ENCODE results near the gene KCNB1. TPM values are rescaled to one million over a fixed set of nuclear protein-coding genes. Genes with fewer than 3 reads are reported as not detected.

KCNB1 gene
- total RNA-seq, 2 experiments from 2014 or later, result not detected

- ChIA-PET POLR2A (no interaction called here), CTCF (interaction anchor here (0.6 to 3.8 kb wide), 2 partner anchors 102 to 1059 kb away, joined by 3 to 15 read pairs; no protein-coding TSS in a partner anchor)
These were observed 100.6 kb downstream of the KCNB1 start for GRCh38 chr20:49381558-49382493.

- POLR2A ChIA-PET, result no interaction called here
- CTCF ChIA-PET, result no interaction called here
These were observed 102.1 kb downstream of the KCNB1 start for GRCh38 chr20:49380337-49380780.

- POLR2A ChIA-PET, result no interaction called here
These were observed 103.1 kb downstream of the KCNB1 start for GRCh38 chr20:49379338-49379737.

DNA sequence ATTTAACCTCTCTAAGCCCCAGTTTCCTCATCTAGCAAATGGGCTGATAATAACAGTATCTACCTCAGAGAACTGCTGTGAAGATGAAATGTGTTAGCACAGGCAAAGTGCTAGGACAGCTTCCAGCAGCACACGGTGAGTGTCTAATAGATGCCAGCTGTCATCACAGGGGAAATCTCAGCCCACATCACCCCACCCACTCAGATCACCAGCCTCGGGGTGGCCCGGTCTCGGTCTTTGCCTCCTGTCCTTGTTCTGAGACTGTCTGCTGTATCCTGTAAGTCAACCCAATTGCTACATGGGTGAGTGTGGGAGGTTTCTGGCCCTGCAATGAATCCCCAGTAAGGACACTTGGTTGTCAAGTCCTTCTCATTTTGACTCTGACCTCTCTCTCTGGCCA, 105.1 kb downstream of the KCNB1 start:
- ChIA-PET CTCF (no interaction called here), POLR2A (no interaction called here)

More at GRCh38 chr20:49379338-49379737, 103.1 kb downstream of the KCNB1 start:
- CTCF ChIA-PET, result interaction anchor here (1.2 kb wide), 1 partner anchor 155 kb away, joined by 3 read pairs; no protein-coding TSS in a partner anchor

DNA sequence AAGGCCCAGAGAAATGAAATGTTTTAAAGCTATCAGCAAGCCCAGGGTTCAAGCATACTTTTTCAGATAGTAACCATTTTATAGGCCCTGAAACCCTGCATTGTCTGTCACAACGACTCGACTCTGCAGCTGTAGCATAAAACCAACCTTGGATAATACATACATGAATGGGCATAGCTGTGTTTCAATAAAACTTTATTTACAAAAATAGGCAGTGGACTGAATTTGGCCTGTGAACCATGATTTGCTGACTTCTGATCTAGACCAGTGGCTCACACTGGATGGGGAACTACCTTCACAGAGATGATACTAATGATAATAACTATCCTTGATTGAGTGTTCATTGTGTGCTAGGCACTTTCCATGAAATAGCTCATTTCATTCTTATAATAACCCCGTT, 107.3 kb downstream of the KCNB1 start:
- CTCF ChIA-PET, result interaction anchor here (0.5 to 1.9 kb wide), 3 partner anchors 35 to 156 kb away, joined by 3 to 4 read pairs (median 3); partner anchors contain the start of gene DDX27
- POLR2A ChIA-PET, result interaction anchor here (0.6 kb wide), 1 partner anchor 85 kb away, joined by 5 read pairs; no protein-coding TSS in a partner anchor

- POLR2A ChIA-PET, result no interaction called here
- CTCF ChIA-PET, result no interaction called here
These were observed 110.3 kb downstream of the KCNB1 start for GRCh38 chr20:49372095-49372734.

DNA sequence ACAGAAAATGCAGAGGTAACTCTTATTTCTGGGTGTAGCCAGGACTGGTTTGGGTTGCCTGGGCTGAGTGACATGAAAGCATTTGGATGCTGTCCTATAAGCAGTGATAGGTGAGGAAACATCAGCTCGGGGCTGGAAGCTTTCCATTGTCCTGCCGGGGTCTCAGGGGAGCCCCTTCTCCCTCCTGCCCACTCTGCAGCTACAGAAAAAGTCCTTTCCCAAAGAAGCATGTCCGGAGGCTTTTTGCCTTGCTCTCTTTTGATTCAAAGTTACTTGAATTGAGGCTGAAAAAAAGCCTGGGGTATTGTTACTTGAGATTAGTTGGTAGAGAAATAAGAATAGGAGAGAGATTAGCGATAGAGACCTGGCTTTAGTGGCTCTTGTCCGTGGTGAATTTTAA, 113.9 kb downstream of the KCNB1 start:
- ChIA-PET CTCF (no interaction called here), POLR2A (no interaction called here)

DNA sequence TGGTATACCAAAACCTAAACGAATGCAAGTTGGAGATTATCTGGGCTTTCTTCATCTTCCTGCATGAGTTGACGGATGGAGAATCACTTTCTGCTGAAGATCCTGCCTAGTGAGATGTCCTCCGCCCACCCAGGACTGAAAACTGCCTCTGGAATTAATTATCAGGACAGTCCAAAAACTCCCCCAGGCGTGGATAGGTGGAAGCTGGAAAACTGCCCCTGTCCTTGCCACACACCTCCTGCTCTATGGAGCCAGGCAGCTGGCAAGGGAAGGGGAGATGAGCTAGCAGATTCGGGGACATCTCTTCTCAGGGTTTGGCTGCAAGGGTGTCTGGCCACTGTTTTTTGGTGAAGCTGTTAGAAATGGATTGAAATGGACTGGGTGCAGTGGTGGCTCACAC, 115.4 kb downstream of the KCNB1 start:
- POLR2A ChIA-PET, result no interaction called here
- CTCF ChIA-PET, result no interaction called here

- CTCF ChIA-PET, result no interaction called here
- POLR2A ChIA-PET, result no interaction called here
These were observed 115.8 kb downstream of the KCNB1 start for GRCh38 chr20:49366687-49367086.

DNA sequence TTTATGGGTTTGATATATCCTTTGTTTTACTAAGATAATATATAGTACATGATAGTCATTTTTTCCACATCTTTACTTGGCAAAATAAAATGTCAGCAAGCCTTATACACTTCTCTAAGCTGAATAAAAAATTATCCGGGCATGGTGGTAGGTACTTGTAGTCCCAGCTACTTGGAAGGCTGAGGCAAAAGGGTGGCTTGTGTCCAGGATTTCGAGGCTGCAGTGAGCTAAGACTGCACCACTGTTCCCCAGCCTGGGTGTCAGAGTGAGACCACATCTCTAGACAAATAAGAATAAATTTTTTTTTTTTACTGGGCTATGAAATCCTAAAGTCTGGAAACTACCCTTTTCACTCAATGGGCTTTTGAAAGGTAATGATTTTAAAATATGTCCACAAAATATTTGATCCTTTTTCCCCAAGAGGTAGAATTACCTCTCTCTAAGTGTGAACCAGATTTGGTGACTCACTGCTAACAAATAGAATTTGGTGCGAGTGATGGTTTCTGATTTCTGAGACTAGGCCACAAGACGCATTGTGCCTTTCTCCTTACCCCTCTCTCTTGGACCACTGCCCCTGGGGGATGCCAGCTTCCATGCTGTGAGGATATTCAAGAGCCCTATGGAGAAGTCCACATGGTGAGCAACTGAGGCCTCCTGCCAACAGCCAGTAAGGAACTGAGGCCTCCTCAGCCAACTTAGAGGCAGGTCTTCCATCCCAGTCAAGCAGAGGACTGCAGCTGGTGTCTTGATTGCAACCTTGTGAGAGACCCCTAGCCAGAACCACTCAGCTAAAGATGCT, 120.4 kb downstream of the KCNB1 start:
- ChIA-PET POLR2A (no interaction called here), CTCF (no interaction called here)

DNA sequence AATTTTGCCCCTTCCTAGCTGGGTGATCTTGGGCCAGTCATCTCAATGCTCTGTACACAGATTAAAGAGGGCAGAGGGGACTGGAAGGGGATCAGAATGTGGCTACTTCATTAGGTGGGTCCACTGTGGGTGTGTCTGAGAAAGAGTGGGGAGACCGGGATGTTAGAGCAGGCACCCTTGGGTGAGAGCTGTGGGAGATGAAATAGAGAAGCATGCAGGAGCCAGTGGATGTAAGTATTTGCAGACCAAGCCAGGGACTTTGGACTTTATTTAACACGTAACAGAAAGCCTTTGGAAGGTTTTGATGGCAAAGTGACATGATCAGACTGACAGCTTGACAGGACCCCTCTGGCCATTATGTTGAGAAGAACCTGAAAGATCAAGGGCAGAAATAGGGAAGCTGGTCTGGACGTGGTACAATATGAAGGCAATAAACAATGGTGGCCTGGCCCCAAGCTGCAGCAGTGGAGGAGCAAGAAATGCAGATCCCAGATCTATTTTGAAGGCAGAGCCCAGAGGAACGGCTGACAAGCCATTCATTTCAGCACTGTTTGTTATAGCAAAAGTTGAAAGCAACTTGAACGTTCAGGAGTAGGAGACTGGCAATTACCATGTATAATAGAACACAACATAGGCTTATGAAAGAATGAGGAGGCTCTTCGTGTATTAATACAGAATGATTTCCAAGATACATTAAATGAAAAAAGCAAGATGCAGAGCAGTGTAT, 122.1 kb downstream of the KCNB1 start:
- ChIA-PET POLR2A (no interaction called here), CTCF (no interaction called here)

DNA sequence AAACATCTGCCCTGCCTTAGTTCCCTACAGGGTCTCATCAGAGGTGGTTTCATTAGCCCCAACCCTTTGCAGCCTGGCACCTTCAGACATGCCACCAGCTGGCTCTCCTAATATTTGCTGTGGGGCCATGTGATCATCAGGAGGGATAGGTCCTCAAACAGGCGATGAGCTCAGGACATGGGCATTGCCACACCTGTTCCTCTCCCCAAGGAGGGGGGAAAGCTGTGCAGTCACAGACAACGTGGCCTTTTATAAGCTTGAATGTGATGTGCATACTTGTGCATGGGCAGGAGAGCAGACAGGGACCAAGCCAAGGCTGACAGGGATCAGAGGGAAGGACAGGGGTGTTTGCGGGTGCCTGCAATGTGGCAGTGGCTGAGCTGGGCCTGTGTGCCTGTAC, 125.8 kb downstream of the KCNB1 start:
- CTCF ChIA-PET, result no interaction called here
- POLR2A ChIA-PET, result no interaction called here

- CTCF ChIA-PET, result interaction anchor here (0.6 kb wide), 2 partner anchors 166 to 593 kb away, joined by 3 to 4 read pairs; no protein-coding TSS in a partner anchor
These were observed 127.8 kb downstream of the KCNB1 start for GRCh38 chr20:49354673-49355072.

GRCh38 chr20:49353348-49353747, 129.1 kb downstream of the KCNB1 start:
- CTCF ChIA-PET, result interaction anchor here (0.6 to 1.6 kb wide), 2 partner anchors 28 to 131 kb away, joined by 3 to 5 read pairs; no protein-coding TSS in a partner anchor
- POLR2A ChIA-PET, result no interaction called here

More at GRCh38 chr20:49354673-49355072, 127.8 kb downstream of the KCNB1 start:
- POLR2A ChIA-PET, result no interaction called here

GRCh38 chr20:49352751-49353150, 129.7 kb downstream of the KCNB1 start:
- ChIA-PET CTCF (interaction anchor here (1.6 kb wide), 1 partner anchor 132 kb away, joined by 5 read pairs; no protein-coding TSS in a partner anchor), POLR2A (no interaction called here)

DNA sequence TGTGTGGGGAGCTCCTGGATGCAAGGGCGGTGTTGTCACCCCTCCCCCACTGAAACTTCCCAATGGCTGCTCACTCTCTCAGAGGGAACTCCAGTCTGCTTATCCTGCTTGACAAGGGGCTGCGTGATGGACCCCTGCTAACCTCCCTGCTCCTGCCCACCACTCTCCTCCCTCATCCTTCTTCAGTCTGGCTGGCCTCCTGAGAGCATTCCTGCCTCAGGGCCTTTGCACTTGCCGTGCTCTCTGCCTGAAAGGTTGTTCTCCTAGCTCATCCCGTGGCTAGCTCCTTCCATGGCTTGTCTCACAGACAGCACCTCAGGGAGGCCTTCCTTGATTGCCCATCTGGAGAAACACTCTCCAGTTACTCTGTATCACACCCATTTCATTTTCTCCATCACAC, 130.7 kb downstream of the KCNB1 start:
- ChIA-PET CTCF (interaction anchor here (1.6 kb wide), 1 partner anchor 133 kb away, joined by 5 read pairs; no protein-coding TSS in a partner anchor), POLR2A (no interaction called here)

GRCh38 chr20:49349694-49350252, 132.7 kb downstream of the KCNB1 start:
- CTCF ChIA-PET, result interaction anchor here (0.7 kb wide), 1 partner anchor 18 kb away, joined by 3 read pairs; no protein-coding TSS in a partner anchor
- POLR2A ChIA-PET, result no interaction called here

DNA sequence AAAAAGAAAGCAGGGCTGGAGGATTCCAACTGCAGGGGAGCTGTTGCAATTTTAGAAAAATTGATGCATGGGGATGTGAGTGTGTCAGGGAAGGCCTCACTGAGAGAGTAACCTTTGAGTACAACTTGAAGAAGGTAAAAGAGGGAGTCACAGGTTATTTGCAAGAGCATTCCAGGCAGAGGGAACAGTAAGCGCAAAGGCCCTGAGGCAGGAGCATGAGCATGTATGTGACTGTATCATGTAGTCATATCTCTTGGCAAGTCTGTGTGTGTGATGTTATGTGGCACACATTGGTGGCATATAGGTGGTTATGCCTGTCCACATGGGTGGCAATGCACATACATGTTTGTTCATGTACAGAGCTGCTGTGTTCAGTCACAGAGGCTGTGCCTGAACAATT, 133.4 kb downstream of the KCNB1 start:
- POLR2A ChIA-PET, result no interaction called here
- CTCF ChIA-PET, result interaction anchor here (0.6 kb wide), 1 partner anchor 158 kb away, joined by 3 read pairs; no protein-coding TSS in a partner anchor

GRCh38 chr20:49348563-49348962, 133.9 kb downstream of the KCNB1 start:
- POLR2A ChIA-PET, result no interaction called here
- CTCF ChIA-PET, result interaction anchor here (0.5 to 0.6 kb wide), 2 partner anchors 158 to 189 kb away, joined by 3 read pairs; no protein-coding TSS in a partner anchor

Data from activated CD8-positive, alpha-beta memory T cell treated with anti-CD3 and anti-CD28 coated beads for 36 hours (primary cell).